ENCODE results near the gene YRDC. TPM values are rescaled to one million over a fixed set of nuclear protein-coding genes. Genes with fewer than 3 reads are reported as not detected.

The YRDC gene
- total RNA-seq, 1 experiment from 2014 or later = 41.4 TPM

DNA sequence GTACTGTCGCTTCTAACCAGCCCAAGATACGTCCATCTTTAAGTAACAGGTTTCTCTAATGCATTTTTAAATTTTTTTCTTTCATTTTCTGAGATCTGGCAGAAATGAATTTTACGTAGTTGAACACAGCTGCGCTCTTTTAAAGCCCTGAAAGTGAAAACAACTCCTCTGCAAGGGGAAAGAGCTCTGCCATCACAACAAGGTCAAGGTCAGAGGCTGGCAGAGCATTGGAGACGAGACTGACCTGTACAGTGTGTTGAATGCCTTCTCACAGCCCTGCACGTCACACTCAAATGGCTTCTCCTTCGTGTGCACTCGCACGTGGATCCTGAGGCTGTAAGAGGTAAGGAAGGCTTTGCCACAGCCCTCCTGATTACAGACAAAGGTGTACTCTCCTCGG is 31.7 kb upstream of the YRDC start:
- DNase-seq (ENCODE audit: low read depth, low spot score) (no peak), ATAC-seq (no peak)
- peaks cover 27 to 28% of the 10 kb centered on the region in 2 experiments; a peak in 3 of 4 replicates for H3K36me3 ChIP-seq (ENCODE audit: control insufficient read depth in 1 of 2, insufficient read depth in 2 of 2, low read length in 2 of 2)
- H3K79me2 ChIP-seq (ENCODE audit: insufficient read depth, low read length) = peaks cover 32% of the 10 kb centered on the region
- H3K9ac ChIP-seq (ENCODE audit: low read length) = no peak overlapping the region
- ChIA-PET POLR2A (no interaction called here), CTCF (no interaction called here), RAD21 (ENCODE audit: low non-redundant PET in 1 of 2, low total read pairs in 2 of 2, uncharacterized antibody in 2 of 2, unreplicated experiment in 2 of 2) (no interaction called here)
- no peak overlapping the region for H3K4me3 ChIP-seq (replicated peaks in 1 of 2; ENCODE audit: low read depth in 1 of 2, low read length in 2 of 2)
- no peak overlapping the region for H3K4me2 ChIP-seq (ENCODE audit: low read length)
- H3K27me3 ChIP-seq (ENCODE audit: insufficient read depth, low read length) = no peaks in the 10 kb centered on the region
- BruUV-seq (replicated peaks) = no TSS peak
- TF ChIP-seq FOSL1 (IDR thresholded peaks at IDR 0.05; ENCODE audit: low read depth) (no peak), EZH2phosphoT487 (IDR thresholded peaks at IDR 0.05; ENCODE audit: borderline replicate concordance) (no peak), EGR1 (IDR thresholded peaks at IDR 0.05; ENCODE audit: low read depth) (no peak), EZH2 (IDR thresholded peaks at IDR 0.05) (no peak), ZBTB33 (IDR thresholded peaks at IDR 0.05; ENCODE audit: extremely low read depth, insufficient replicate concordance, low read length) (no peak), YY1 (IDR thresholded peaks at IDR 0.05; ENCODE audit: extremely low read depth, insufficient replicate concordance, low read depth, low read length) (no peak)
- no peak overlapping the region for H2AFZ ChIP-seq (ENCODE audit: low read depth, low read length, poor library complexity, severe bottlenecking)
- H3K4me1 ChIP-seq (ENCODE audit: control insufficient read depth in 1 of 2, insufficient read depth in 2 of 2, low read length in 2 of 2) = no peaks in the 10 kb centered on the region
- no peak overlapping the region for H3K27ac ChIP-seq (ENCODE audit: low read depth, low read length)
- H3K9me3 ChIP-seq (ENCODE audit: control insufficient read depth in 1 of 2, insufficient read depth in 1 of 2, low read depth in 1 of 2, low read length in 2 of 2) = no peaks in the 10 kb centered on the region
- intact Hi-C loops (cut with micrococcal nuclease) = no loop called here
- no peaks in the 10 kb centered on the region for H4K20me1 ChIP-seq (ENCODE audit: insufficient read depth)
- no peaks in the 10 kb centered on the region for H3K9me2 ChIP-seq (ENCODE audit: insufficient read depth)

GRCh38 chr1:37836788-37837187 is 28.8 kb upstream of the YRDC start:
- no peak for ATAC-seq
- POLR2A ChIA-PET = no interaction called here
- peaks cover 37 to 46% of the 10 kb centered on the region in 2 experiments; a peak in 3 of 4 replicates for H3K36me3 ChIP-seq (ENCODE audit: control insufficient read depth in 1 of 2, insufficient read depth in 2 of 2, low read length in 2 of 2)

More at GRCh38 chr1:37836788-37837187, 28.8 kb upstream of the YRDC start:
- H3K9me3 ChIP-seq (ENCODE audit: control insufficient read depth in 1 of 2, insufficient read depth in 1 of 2, low read depth in 1 of 2, low read length in 2 of 2) = no peaks in the 10 kb centered on the region
- no peaks in the 10 kb centered on the region for H4K20me1 ChIP-seq (ENCODE audit: insufficient read depth)
- no peak overlapping the region for H2AFZ ChIP-seq (ENCODE audit: low read depth, low read length, poor library complexity, severe bottlenecking)
- DNase-seq (ENCODE audit: low read depth, low spot score) = no peak
- RAD21 ChIA-PET (ENCODE audit: low non-redundant PET in 1 of 2, low total read pairs in 2 of 2, uncharacterized antibody in 2 of 2, unreplicated experiment in 2 of 2) = no interaction called here
- no peaks in the 10 kb centered on the region for H3K27me3 ChIP-seq (ENCODE audit: insufficient read depth, low read length)
- no peak overlapping the region for H3K27ac ChIP-seq (ENCODE audit: low read depth, low read length)
- H3K79me2 ChIP-seq (ENCODE audit: insufficient read depth, low read length) = peaks cover 13% of the 10 kb centered on the region
- H3K4me1 ChIP-seq (ENCODE audit: control insufficient read depth in 1 of 2, insufficient read depth in 2 of 2, low read length in 2 of 2) = no peaks in the 10 kb centered on the region
- no peaks in the 10 kb centered on the region for H3K9me2 ChIP-seq (ENCODE audit: insufficient read depth)
- TF ChIP-seq JUND (IDR thresholded peaks at IDR 0.05) (no peak), SIN3A (IDR thresholded peaks at IDR 0.05; ENCODE audit: low read depth) (no peak), ELF1 (IDR thresholded peaks at IDR 0.05; ENCODE audit: borderline replicate concordance, low read depth) (no peak), SP1 (IDR thresholded peaks at IDR 0.05; ENCODE audit: low read depth) (no peak), CBX3 (IDR thresholded peaks at IDR 0.05; ENCODE audit: low read depth) (no peak), CTCF (IDR thresholded peaks at IDR 0.05 in 2 of 3, conservative IDR thresholded peaks at IDR 0.05 in 1 of 3; ENCODE audit: borderline replicate concordance in 1 of 3, insufficient read depth in 1 of 3, low read depth in 2 of 3, low read length in 2 of 3) (no peak), CEBPB (IDR thresholded peaks at IDR 0.05; ENCODE audit: low read depth) (no peak), YY1 (IDR thresholded peaks at IDR 0.05; ENCODE audit: extremely low read depth, insufficient replicate concordance, low read depth, low read length) (no peak)
- TF ChIP-seq, protein P1, sequence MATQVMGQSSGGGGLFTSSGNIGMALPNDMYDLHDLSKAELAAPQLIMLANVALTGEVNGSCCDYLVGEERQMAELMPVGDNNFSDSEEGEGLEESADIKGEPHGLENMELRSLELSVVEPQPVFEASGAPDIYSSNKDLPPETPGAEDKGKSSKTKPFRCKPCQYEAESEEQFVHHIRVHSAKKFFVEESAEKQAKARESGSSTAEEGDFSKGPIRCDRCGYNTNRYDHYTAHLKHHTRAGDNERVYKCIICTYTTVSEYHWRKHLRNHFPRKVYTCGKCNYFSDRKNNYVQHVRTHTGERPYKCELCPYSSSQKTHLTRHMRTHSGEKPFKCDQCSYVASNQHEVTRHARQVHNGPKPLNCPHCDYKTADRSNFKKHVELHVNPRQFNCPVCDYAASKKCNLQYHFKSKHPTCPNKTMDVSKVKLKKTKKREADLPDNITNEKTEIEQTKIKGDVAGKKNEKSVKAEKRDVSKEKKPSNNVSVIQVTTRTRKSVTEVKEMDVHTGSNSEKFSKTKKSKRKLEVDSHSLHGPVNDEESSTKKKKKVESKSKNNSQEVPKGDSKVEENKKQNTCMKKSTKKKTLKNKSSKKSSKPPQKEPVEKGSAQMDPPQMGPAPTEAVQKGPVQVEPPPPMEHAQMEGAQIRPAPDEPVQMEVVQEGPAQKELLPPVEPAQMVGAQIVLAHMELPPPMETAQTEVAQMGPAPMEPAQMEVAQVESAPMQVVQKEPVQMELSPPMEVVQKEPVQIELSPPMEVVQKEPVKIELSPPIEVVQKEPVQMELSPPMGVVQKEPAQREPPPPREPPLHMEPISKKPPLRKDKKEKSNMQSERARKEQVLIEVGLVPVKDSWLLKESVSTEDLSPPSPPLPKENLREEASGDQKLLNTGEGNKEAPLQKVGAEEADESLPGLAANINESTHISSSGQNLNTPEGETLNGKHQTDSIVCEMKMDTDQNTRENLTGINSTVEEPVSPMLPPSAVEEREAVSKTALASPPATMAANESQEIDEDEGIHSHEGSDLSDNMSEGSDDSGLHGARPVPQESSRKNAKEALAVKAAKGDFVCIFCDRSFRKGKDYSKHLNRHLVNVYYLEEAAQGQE (IDR thresholded peaks at IDR 0.05; ENCODE audit: low read depth) = no peak
- BruUV-seq (replicated peaks) = no TSS peak
- no peak overlapping the region for H3K9ac ChIP-seq (ENCODE audit: low read length)
- H3K4me3 ChIP-seq (replicated peaks in 1 of 2; ENCODE audit: low read depth in 1 of 2, low read length in 2 of 2) = no peak overlapping the region
- CTCF ChIA-PET = no interaction called here
- no peak overlapping the region for H3K4me2 ChIP-seq (ENCODE audit: low read length)
- intact Hi-C loops (cut with micrococcal nuclease) = no loop called here

Data from HCT116 (cell line).